Kidney capillary endothelial cell (primary cell): Measurements from ENCODE around the gene NRCAM.
A peak's percentile ranks its signal among the peaks of the same experiment; 100 is the strongest.
"Not testable (repeated sequence)": the region's sequence is repeated elsewhere in the genome, so short reads cannot be mapped to it uniquely, and the experiment has no call there.

ENCODE experiments used
- DNase-seq: peaks from one replicate; pipeline ENCODE4 v3.0.0-alpha.2; 2018; ENCODE audit warnings: low spot score

NRCAM gene

GRCh38 chr7:108455998-108456677 is at the start of gene NRCAM:
Gene NRCAM (minus strand): TSS chr7:108456436. CDS start chr7:108240064, 216,372 bp downstream.
- peak; percentile 27 for DNase-seq

- DNase-seq = not testable (repeated sequence)
Observed at GRCh38 chr7:108504576-108504975, 48.3 kb upstream of the NRCAM start.

- DNase-seq = no peak
Observed at GRCh38 chr7:108503112-108504026, 47.1 kb upstream of the NRCAM start.

- DNase-seq = no peak
Observed at GRCh38 chr7:108499566-108499965, 43.3 kb upstream of the NRCAM start.

- DNase-seq = no peak
Observed at GRCh38 chr7:108498481-108498880, 42.2 kb upstream of the NRCAM start.

GRCh38 chr7:108497082-108497725 is 41.0 kb upstream of the NRCAM start:
- peak; percentile 56 for DNase-seq

- no peak for DNase-seq
Observed at GRCh38 chr7:108492742-108493141, 36.5 kb upstream of the NRCAM start.

- DNase-seq = peak; percentile 53
Observed at GRCh38 chr7:108488768-108489538, 32.7 kb upstream of the NRCAM start.

GRCh38 chr7:108487646-108488045 is 31.4 kb upstream of the NRCAM start:
- no peak for DNase-seq

- no peak for DNase-seq
Observed at GRCh38 chr7:108486291-108486966, 30.2 kb upstream of the NRCAM start.

GRCh38 chr7:108484137-108484536 is 27.9 kb upstream of the NRCAM start:
- DNase-seq = no peak

GRCh38 chr7:108480311-108480710 is 24.1 kb upstream of the NRCAM start:
- no peak for DNase-seq

GRCh38 chr7:108479751-108480150 is 23.5 kb upstream of the NRCAM start:
- DNase-seq = no peak

GRCh38 chr7:108479118-108479517 is 22.9 kb upstream of the NRCAM start:
- DNase-seq = no peak

GRCh38 chr7:108468246-108468645 is 12.0 kb upstream of the NRCAM start:
- no peak for DNase-seq

GRCh38 chr7:108467391-108467790 is 11.2 kb upstream of the NRCAM start:
- DNase-seq = no peak

- DNase-seq = not testable (repeated sequence)
Observed at GRCh38 chr7:108466322-108466721, 10.1 kb upstream of the NRCAM start.

GRCh38 chr7:108464743-108465142 is 8.5 kb upstream of the NRCAM start:
- DNase-seq = no peak

GRCh38 chr7:108463613-108464012 is 7.4 kb upstream of the NRCAM start:
- DNase-seq = no peak

- no peak for DNase-seq
Observed at GRCh38 chr7:108461840-108462239, 5.6 kb upstream of the NRCAM start.

- no peak for DNase-seq
Observed at GRCh38 chr7:108460964-108461363, 4.7 kb upstream of the NRCAM start.
